Heart left ventricle (tissue), 13 donors: ENCODE results near the gene BTBD16.

Experiments used
- POLR2A ChIP-seq, 2 donors: fragments of 450-650 bp; IDR thresholded peaks; one replicate each; pipeline ENCODE4 v1.6.1; 2017; ENCODE audit warnings: antibody characterized with exemption in 2 of 2, mild to moderate bottlenecking in 2 of 2, moderate library complexity in 2 of 2
- TF ChIP-seq, protein P1 (sequence below), 12 donors: fragments of 200-600 bp; sonication (generic) in 4 of 12; IDR thresholded peaks; one replicate each; pipeline versions ENCODE4 v1.5.0 to v1.8.0; 2018 to 2022; ENCODE audit warnings: antibody characterized with exemption in 12 of 12, mild to moderate bottlenecking in 5 of 12
- donor health status: ischemic (EF 13 %, LVEDD 7.1; RV severe dilation, severe dysfunction).
- donor health status: DM: no; HTN: yes; CAD: no.
- donor health status: DM: no; HTN: no; CAD: no.
- donor health status: ischemic (EF 25% LVEDD 6.9; RV normal size, moderate dysfunction).
- donor health status: ischemic (EF 25% LVEDD 5.7; RV mildly dilated, moderate dysfunction).
- donor health status: ischemic (EF 35%, LVEDD 5.7; RV mildly dilated, moderate dysfunction).
- donor health status: nonischemic (EF 11% LVEDD 7.7; RV severe dilation, severe dysfunction).
- donor health status: DM: yes; HTN: yes; CAD: no.
- donor health status: PGD.
- donor health status: ischemic (EF 29% LVEDD 5.4; RV normal size, mild dysfunction).
- donor health status: nonischemic (EF 23%, LVEDD 6.1; RV moderate dilation, normal function).

GRCh38 chr10:122298598-122299301 is 27.7 kb downstream of the BTBD16 start:
- TF ChIP-seq, protein P1, sequence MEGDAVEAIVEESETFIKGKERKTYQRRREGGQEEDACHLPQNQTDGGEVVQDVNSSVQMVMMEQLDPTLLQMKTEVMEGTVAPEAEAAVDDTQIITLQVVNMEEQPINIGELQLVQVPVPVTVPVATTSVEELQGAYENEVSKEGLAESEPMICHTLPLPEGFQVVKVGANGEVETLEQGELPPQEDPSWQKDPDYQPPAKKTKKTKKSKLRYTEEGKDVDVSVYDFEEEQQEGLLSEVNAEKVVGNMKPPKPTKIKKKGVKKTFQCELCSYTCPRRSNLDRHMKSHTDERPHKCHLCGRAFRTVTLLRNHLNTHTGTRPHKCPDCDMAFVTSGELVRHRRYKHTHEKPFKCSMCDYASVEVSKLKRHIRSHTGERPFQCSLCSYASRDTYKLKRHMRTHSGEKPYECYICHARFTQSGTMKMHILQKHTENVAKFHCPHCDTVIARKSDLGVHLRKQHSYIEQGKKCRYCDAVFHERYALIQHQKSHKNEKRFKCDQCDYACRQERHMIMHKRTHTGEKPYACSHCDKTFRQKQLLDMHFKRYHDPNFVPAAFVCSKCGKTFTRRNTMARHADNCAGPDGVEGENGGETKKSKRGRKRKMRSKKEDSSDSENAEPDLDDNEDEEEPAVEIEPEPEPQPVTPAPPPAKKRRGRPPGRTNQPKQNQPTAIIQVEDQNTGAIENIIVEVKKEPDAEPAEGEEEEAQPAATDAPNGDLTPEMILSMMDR (IDR thresholded peaks at IDR 0.05): peak; percentile 78 to 97 (median 92)
- no peak for TF ChIP-seq POLR2A (IDR thresholded peaks at IDR 0.05)
